HUES6 (cell line): Measurements from ENCODE around the gene WDFY2.
"Not testable (repeated sequence)": the region's sequence is repeated elsewhere in the genome, so short reads cannot be mapped to it uniquely, and the experiment has no call there.

ENCODE experiments used
- H3K27ac ChIP-seq: 2 replicates; pipeline ENCODE4 v1.7.0; 2013; ENCODE audit warnings: low read depth, mild to moderate bottlenecking, low read length, inconsistent platforms
- H3K27me3 ChIP-seq: 2 replicates; pipeline ENCODE4 v1.6.1; 2013; ENCODE audit warnings: low read length; ENCODE audit not compliant: control insufficient read depth, insufficient read depth
- H3K36me3 ChIP-seq: 2 replicates; pipeline ENCODE4 v1.6.1; 2013; ENCODE audit warnings: low read length; ENCODE audit not compliant: control insufficient read depth, insufficient read depth
- H3K4me1 ChIP-seq: 2 replicates; pipeline ENCODE4 v1.6.1; 2013; ENCODE audit warnings: low read length; ENCODE audit not compliant: control insufficient read depth, insufficient read depth
- H3K4me3 ChIP-seq: 2 replicates; pipeline ENCODE4 v1.5.1; 2013; ENCODE audit warnings: low read depth, low read length
- H3K9ac ChIP-seq: one replicate; pipeline ENCODE4 v1.6.1; 2013; ENCODE audit warnings: mild to moderate bottlenecking, low read length
- H3K9me3 ChIP-seq: 2 replicates; pipeline ENCODE4 v1.6.1; 2013; ENCODE audit warnings: low read depth, low read length; ENCODE audit not compliant: control insufficient read depth, insufficient read depth

Gene WDFY2

DNA sequence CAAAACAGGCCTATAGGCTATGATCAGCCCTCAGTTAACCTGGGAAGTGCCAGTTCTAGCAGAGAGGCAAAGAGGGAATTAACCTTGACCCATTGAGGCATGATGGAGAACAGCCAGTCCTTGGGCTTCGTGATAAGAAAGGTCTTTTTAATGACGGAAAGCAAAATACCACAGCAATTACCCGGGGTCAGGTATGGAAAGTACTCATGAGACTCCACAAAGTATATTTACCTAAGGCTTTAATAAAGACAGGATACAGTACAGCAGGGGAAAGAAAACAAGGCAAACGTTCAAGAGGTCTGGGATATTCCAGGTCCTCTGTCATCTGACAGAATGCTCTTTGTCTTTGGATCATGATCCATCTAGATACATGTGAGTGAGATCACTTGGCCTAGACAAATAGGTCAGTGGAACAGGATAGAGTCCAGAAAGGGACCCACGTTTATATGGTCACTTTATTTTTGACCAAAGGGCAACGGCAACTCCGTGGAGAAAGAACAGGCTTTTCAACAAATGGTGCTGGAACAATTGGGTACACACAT is 52.2 kb downstream of the WDFY2 start:
- no peak overlapping the region for H3K27ac ChIP-seq
- H3K4me1 ChIP-seq, result peaks cover 56% of the 10 kb centered on the region
- no peak overlapping the region for H3K4me3 ChIP-seq
- no peaks in the 10 kb centered on the region for H3K9me3 ChIP-seq
- H3K9ac ChIP-seq, result no peak overlapping the region
- no peaks in the 10 kb centered on the region for H3K36me3 ChIP-seq
- H3K27me3 ChIP-seq, result no peaks in the 10 kb centered on the region

- Histone ChIP-seq H3K4me1 (peaks cover 50% of the 10 kb centered on the region), H3K9me3 (no peaks in the 10 kb centered on the region), H3K4me3 (no peak overlapping the region), H3K36me3 (no peaks in the 10 kb centered on the region), H3K9ac (no peak overlapping the region), H3K27ac (no peak overlapping the region), H3K27me3 (no peaks in the 10 kb centered on the region)
These were observed 53.6 kb downstream of the WDFY2 start for GRCh38 chr13:51637852-51638215.

DNA sequence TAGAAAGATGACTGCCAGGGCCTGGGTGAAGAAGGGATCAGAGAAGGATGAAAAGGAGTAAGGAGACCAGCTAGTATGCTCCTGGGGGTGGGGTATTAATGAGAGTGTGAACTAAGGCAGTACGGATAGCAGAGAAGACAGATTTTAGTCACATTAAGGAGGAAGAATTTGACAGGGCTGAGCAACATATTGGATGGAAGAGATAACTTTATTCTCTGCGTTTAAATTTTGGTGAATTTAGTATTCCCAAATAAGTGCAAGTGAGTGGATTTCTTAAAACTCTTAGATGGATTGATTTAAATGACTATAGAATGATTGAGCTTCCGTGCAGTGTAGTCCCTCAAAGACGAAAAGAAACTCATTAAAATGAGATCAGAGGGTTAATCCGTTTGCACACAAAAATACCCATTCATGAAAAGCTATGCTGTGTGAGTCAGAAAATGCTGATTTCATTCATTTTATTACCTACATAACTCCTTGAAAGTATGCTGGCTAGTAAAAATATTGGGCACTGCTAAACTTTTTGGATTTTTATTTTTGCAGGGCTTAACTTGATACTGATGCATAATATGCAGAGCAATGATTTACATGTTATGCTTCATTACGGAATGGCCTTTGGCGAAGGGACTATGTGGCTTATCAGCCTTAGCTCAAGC is 54.1 kb downstream of the WDFY2 start:
- no peak overlapping the region for H3K9ac ChIP-seq
- H3K27me3 ChIP-seq, result no peaks in the 10 kb centered on the region
- H3K27ac ChIP-seq, result no peak overlapping the region
- H3K4me1 ChIP-seq, result peaks cover 49% of the 10 kb centered on the region
- no peak overlapping the region for H3K4me3 ChIP-seq
- no peaks in the 10 kb centered on the region for H3K36me3 ChIP-seq
- H3K9me3 ChIP-seq, result no peaks in the 10 kb centered on the region

DNA sequence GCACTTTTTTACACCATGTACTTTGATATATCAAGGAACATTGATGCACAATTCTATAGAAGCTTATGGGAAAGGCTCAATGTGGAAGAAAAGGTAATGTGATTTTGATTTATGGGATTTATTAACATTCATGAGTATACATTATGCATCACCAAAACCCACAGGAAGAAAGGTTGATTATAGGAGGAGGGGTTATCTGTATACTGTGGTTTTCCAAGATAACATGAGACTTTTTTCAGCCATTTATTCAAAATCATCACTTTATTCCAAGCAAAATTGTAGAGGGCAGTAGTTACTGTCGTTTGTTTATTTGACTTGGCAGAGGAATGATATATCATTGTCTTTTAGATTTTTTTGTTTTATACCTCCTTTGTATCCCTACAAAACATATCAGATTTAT is 54.9 kb downstream of the WDFY2 start:
- Histone ChIP-seq H3K36me3 (no peaks in the 10 kb centered on the region), H3K27ac (no peak overlapping the region), H3K4me1 (peaks cover 55% of the 10 kb centered on the region), H3K9me3 (no peaks in the 10 kb centered on the region), H3K9ac (no peak overlapping the region), H3K27me3 (no peaks in the 10 kb centered on the region), H3K4me3 (no peak overlapping the region)

GRCh38 chr13:51640696-51641095 is 56.4 kb downstream of the WDFY2 start:
- H3K36me3 ChIP-seq, H3K9ac ChIP-seq, H3K27me3 ChIP-seq, H3K4me3 ChIP-seq, H3K27ac ChIP-seq, H3K9me3 ChIP-seq: not testable (repeated sequence)
- peaks cover 66% of the 10 kb centered on the region for H3K4me1 ChIP-seq

DNA sequence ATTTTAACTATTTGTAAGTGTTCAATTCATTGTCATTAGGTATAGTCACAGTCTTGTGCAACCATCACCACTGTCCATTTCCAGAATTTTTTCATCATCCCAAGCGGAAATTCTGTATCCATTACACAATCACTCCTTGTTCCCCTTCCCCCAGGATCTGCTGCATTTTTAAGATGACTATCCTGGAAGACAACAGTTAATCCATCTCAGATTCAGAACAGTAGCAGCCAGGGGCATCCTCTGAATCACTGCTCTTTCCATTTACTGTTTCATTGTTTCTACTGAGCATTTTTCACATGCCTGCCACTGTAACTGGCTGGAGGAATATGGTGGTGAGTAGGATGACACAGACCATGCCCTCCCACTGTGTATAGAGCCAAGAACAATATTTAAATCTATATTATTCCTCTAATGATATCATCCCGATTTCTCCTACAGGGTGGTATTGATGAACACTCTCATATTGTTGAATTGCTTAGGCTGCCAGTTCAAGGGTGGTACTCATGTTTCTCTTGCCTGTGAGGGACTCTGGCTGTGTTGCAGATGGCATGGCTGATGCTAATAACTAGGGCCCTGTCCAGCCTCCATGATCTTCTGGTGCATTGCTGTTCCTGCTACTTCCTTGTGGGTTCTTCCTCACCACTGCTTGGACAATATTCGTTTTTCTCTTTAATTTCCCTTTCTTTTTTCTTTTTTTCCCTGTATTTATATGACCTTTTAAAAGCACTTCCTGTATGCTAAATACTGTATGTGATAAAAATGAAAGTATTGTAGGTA is 59.0 kb downstream of the WDFY2 start:
- Histone ChIP-seq H3K4me1 (peaks cover 56% of the 10 kb centered on the region), H3K4me3 (no peak overlapping the region), H3K27me3 (no peaks in the 10 kb centered on the region), H3K27ac (peak overlapping the region; percentile 72; the same call in 1 of the 2 replicates), H3K9me3 (no peaks in the 10 kb centered on the region), H3K9ac (no peak overlapping the region), H3K36me3 (no peaks in the 10 kb centered on the region)

DNA sequence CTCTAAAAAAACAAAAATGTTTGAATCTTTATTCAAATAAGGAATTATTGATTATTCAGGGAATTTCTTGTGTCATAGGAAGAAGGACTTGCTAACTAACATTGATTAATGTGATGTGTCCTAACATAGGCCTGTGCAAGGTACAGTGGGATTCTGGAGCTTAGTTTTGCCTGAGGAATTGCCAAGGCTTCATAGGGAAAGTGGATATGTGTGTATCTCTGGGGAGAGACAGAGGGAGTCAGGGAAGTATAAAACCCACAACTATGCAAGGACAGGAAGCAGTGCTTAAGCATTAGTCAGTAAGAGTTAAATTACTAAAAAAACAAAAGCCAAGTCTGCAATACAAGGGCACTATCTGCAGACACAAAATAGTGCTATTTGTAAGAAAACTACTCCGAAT is 59.6 kb downstream of the WDFY2 start:
- Histone ChIP-seq H3K36me3 (no peaks in the 10 kb centered on the region), H3K9me3 (no peaks in the 10 kb centered on the region), H3K4me1 (peaks cover 51% of the 10 kb centered on the region), H3K4me3 (0 out of 2 replicates have a peak overlapping the region, but pooled peaks have one; percentile 2), H3K27ac (peak overlapping the region; percentile 72; the same call in 1 of the 2 replicates), H3K9ac (no peak overlapping the region), H3K27me3 (no peaks in the 10 kb centered on the region)

GRCh38 chr13:51644654-51645053 is 60.4 kb downstream of the WDFY2 start:
- Histone ChIP-seq H3K4me1 (peaks cover 44% of the 10 kb centered on the region), H3K36me3 (no peaks in the 10 kb centered on the region), H3K4me3 (no peak overlapping the region), H3K9me3 (no peaks in the 10 kb centered on the region), H3K27ac (peak overlapping the region; percentile 72), H3K27me3 (no peaks in the 10 kb centered on the region), H3K9ac (no peak overlapping the region)

GRCh38 chr13:51645154-51645650 is 60.9 kb downstream of the WDFY2 start:
- H3K27ac ChIP-seq, result peak overlapping the region; percentile 72
- peak overlapping the region; percentile 23; the same call in 1 of the 2 replicates for H3K4me3 ChIP-seq
- H3K36me3 ChIP-seq, result no peaks in the 10 kb centered on the region
- H3K9me3 ChIP-seq, result no peaks in the 10 kb centered on the region
- H3K4me1 ChIP-seq, result peaks cover 44% of the 10 kb centered on the region
- peak overlapping the region; percentile 12 for H3K9ac ChIP-seq
- H3K27me3 ChIP-seq, result no peaks in the 10 kb centered on the region

DNA sequence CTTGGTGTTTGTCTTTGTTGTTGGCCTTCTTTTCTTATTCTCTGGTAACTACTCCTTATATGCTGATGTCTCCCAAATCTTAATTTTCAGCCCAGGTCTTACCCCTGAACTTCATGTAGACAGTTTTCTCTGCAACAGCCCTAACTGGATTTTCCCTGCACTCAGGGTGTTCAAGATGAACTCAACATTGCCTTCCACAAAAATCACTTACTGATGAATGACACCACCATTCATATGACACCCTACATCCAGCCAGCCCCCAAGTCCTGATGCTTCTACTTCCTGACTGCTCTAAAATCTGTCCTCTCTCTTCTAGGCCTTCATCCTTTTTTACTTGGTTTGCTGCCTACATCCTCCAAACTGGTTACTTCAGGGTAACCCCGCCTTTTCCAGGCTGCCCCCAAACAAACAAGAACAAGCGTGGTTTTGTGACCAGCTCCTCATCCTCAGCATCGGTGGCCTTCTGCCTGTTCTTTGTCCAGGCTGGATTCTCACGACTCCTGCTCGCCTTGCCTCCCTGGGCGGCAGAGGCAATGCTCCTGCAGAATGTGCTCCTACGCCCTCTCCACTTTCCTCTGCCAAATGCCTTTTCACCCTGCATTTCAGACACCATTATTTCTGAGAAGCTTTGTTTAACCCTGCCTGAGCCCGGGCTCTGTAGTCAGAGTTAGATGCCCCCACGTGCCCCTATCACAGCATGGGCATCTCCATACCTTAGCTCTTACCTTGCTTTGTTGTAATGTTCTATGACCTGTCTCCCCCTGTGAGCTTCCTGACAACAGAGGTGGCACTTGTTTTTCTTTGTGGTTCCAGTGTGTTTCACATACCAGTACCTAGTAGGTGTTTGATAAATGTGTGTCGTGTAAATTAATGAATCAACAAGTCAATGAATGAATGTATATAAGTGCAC is 61.8 kb downstream of the WDFY2 start:
- Histone ChIP-seq H3K36me3 (no peaks in the 10 kb centered on the region), H3K4me3 (no peak overlapping the region), H3K4me1 (peaks cover 44% of the 10 kb centered on the region), H3K9me3 (no peaks in the 10 kb centered on the region), H3K27ac (peak overlapping the region; percentile 72), H3K9ac (peak overlapping the region; percentile 12), H3K27me3 (no peaks in the 10 kb centered on the region)
